HG03280 (cell line): Measurements from ENCODE around the gene SSTR1.

ENCODE experiments used
- ATAC-seq: cut with Tn5 transposase; IDR thresholded peaks from one replicate; pipeline ENCODE4 v1.9.1; 2021; ENCODE audit warnings: mild to moderate bottlenecking, moderate library complexity; ENCODE audit not compliant: unreplicated experiment

SSTR1 gene

DNA sequence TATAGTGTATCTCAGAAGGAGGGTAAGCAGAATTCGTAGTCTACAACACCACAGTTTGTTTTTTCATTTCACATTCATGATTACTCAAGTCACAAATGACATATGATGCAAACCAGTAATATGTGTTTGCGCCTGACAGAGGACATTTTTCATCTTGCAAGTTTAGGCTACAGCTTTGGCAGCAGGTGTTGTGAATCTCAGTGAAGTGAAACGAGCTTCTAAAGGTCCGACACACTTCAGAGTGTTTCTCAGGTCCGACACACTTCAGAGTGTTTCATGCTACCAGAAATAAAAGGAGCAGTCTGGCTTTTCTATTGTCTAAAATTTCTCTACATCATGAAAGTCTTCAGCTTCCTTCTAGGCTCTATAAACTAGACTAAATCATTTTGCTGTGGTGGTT, 25.5 kb downstream of the SSTR1 start:
- ATAC-seq = no peak

DNA sequence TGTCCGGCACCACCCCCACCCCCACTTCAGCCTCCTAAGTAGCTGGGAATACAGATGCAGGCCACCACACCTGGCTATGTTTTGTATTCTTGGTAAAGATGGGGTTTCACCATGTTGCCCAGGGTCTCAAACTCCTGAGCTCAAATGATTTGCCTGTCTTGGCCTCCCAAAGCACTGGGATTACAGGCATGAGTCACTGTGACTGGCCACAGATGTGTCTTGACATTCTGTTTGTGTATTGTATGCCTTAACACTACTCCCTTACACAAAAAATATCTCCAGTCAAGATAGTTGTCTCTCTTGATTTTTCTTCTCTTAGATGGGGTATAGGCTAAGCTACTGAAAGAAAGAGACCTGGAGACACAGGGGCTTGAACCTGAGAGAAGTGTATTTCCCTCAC, 30.6 kb downstream of the SSTR1 start:
- no peak for ATAC-seq

DNA sequence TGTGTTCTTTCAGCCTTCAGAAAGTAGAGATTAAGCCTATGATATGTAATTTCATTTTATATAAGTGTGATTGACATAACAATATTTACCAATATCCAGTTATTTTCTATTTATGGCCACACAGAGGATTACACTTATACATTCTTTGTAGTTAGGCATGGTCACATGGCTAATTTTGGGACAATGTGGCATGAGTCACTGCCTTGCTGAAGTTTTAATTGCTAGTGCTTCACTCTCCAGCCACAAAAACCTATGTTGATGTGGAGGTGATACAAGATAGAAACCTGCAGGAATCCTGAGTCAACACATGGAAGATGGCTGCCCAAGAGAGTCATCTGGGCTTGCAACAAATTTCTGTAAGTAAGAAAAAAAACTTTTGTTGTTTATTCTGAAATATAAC, 31.2 kb downstream of the SSTR1 start:
- ATAC-seq = no peak

DNA sequence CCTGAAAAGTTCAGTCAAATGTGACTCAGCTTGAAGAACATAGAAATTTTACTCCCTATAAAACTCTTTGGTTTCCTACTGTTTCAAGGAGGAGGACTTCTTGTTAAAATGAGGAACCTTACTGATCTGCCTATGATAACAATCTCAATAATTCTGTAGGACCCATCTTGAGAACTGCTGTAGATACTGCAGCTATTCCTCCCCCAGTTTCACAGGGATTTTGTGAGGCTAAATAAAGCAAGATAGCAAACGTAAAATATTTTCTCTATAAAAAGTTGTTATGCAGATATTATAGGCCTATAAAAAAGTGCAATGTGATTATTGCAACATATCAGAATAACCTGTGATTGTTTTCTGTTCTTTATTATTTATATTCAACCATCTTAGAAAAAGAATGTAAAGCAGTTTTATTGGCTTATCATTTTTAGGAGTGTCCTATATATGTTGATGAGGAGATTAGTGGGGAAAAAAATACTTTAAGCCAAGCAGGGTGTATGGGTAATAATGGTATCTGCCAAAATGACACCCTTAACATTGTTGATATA, 36.1 kb downstream of the SSTR1 start:
- ATAC-seq = no peak

GRCh38 chr14:38248321-38249028, 40.8 kb downstream of the SSTR1 start:
- no peak for ATAC-seq

DNA sequence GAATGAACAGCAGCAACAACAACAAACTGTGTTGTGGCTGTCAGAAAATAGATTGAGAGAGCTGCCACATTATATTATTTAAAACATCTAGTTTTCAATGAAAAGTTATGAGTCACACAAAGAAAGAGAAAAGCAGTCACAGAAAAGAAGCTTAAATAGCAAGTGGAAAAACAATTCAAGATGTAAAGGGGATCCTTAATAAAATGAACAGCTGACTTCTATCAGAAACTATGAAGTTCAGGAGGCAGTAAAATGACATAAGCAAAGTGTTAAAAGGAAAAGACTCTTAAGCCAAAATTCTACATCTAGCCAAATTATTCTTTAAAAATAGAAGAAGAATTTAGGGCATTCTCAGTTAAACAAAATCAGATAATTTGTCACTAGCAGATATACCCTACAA, 42.6 kb downstream of the SSTR1 start:
- ATAC-seq = no peak

DNA sequence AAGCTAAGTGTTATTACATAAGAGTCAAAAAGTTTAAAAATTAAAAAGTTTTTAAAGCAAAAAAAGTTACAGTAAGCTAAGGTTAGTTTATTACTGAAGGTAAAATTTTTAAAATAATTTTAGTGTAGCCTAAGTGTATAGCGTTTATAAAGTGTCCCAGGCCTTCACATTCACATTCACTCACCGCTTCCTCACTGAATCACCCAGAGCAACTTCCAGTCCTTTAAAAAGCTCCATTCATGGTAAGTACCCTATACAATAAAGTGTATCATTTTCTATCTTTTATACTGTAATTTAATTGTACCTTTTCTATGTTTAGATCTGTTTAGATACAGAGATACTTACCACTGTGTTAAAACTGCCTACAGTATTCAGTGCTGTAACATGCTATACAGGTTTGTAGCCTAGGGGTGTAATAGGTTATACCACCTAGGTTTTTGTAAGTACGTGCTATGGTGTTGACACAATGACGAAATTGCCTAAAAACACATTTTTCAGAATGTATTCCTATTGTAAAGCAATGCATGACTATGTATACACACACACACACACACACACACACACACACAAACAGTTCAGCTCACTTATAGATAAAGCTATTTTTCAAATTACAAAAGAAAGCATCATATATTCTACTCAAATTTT, 44.5 kb downstream of the SSTR1 start:
- ATAC-seq = no peak

GRCh38 chr14:38253676-38254075, 46.0 kb downstream of the SSTR1 start:
- ATAC-seq = no peak

- no peak for ATAC-seq
Measured at GRCh38 chr14:38254571-38255407, 47.1 kb downstream of the SSTR1 start.

GRCh38 chr14:38255408-38255672, 47.6 kb downstream of the SSTR1 start:
- ATAC-seq = no peak

GRCh38 chr14:38255673-38256532, 48.2 kb downstream of the SSTR1 start, which contains the start of gene CLEC14A:
CLEC14A (minus strand) TSS chr14:38256093; CDS start chr14:38256022, 71 bp downstream.
- ATAC-seq = no peak

GRCh38 chr14:38256533-38256840, 48.8 kb downstream of the SSTR1 start:
- ATAC-seq = no peak

DNA sequence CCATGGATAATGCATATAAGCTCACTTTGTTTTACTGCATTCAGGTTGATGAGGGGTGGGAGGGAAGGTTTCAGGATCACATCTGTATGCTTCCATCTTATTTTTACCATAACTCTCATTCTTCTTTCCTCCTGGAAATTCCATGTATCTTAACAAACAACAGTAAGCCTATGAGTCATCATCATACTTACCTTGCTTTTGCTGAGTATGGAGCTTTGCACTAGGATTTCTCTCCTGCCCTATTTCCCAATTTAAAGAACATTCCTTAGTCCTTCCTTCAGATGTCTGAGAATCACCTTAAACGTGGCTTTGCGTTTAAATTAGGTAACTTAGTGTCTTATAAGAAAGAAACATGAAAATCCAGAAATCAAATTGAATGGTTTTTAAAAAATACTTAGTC, 49.8 kb downstream of the SSTR1 start:
- ATAC-seq = no peak

DNA sequence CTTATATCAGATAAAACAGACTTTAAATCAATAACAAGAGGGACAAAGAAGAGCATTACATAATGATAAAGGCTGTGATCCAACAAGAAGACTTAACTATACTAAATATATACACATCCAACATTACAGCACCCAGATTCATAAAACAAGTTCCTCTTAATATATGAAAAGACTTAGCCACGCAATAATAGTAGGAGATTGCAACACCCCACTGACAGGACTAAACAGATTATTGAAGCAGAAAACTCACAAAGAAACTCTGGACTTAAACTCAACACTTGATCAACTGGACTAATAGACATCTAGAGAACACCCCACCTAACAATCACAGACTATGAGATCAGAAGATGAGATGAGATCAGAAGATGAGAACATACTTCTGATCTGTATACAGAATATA, 53.9 kb downstream of the SSTR1 start:
- no peak for ATAC-seq
